ENCODE measurements around the gene LAPTM5. TPM values are rescaled to one million over a fixed set of nuclear protein-coding genes. Genes with fewer than 3 reads are reported as not detected.

Gene LAPTM5
- total RNA-seq, 4 donors from 2014 or later: 8.7 to 21.5 (median 15.6) TPM

DNA sequence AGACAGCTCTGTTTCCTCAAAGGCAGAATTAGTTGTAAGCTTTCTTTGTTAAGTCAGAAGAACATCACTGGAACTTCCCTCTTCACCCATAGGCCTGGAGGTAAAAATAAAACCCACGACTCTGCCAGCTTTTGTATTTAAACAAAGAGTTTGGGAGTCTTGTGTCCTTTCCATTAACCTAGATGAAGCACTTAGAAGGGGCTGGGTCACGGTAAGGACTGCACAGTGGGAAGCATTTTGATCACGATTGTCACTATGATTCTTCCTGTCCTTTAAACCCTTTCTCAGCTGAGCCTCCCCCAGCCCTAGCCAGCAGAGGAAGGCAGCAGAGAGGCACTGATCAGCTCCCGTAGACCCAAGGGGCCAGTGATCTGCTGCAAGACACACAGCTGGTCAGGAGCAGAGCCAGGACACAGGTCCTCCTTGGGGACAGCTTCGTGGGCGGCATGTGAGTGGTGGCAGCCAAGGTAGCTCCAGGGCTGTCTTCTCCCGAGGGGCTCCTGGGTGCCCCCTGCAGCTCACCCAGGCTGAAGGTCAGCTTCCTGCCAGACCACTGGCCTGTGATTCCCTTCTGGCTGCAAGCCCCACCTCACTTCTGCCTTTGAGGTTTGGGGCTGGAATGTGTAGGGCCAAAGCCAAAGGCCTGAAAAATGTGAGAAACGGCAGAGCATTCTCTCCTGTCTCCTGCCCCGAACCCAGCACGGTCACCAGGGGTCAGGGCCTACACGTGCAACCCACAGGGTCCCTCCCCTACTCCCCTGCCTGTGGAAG lies 4.0 kb upstream of the LAPTM5 start:
- no peak for DNase-seq (ENCODE audit: low spot score in 2 of 2)
- 56 to 57% methylated on average over 11 of the region's 11 CpGs for WGBS, 2 donors
- TF ChIP-seq, protein P1, sequence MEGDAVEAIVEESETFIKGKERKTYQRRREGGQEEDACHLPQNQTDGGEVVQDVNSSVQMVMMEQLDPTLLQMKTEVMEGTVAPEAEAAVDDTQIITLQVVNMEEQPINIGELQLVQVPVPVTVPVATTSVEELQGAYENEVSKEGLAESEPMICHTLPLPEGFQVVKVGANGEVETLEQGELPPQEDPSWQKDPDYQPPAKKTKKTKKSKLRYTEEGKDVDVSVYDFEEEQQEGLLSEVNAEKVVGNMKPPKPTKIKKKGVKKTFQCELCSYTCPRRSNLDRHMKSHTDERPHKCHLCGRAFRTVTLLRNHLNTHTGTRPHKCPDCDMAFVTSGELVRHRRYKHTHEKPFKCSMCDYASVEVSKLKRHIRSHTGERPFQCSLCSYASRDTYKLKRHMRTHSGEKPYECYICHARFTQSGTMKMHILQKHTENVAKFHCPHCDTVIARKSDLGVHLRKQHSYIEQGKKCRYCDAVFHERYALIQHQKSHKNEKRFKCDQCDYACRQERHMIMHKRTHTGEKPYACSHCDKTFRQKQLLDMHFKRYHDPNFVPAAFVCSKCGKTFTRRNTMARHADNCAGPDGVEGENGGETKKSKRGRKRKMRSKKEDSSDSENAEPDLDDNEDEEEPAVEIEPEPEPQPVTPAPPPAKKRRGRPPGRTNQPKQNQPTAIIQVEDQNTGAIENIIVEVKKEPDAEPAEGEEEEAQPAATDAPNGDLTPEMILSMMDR (IDR thresholded peaks at IDR 0.05): no peak
- TF ChIP-seq POLR2A (IDR thresholded peaks at IDR 0.05): no peak
- intact Hi-C loops (cut with DNase I; ENCODE audit: low total_unique reads): no loop called here
- H3K4me3 ChIP-seq (ENCODE audit: low read depth, poor library complexity, severe bottlenecking): no peak overlapping the region

DNA sequence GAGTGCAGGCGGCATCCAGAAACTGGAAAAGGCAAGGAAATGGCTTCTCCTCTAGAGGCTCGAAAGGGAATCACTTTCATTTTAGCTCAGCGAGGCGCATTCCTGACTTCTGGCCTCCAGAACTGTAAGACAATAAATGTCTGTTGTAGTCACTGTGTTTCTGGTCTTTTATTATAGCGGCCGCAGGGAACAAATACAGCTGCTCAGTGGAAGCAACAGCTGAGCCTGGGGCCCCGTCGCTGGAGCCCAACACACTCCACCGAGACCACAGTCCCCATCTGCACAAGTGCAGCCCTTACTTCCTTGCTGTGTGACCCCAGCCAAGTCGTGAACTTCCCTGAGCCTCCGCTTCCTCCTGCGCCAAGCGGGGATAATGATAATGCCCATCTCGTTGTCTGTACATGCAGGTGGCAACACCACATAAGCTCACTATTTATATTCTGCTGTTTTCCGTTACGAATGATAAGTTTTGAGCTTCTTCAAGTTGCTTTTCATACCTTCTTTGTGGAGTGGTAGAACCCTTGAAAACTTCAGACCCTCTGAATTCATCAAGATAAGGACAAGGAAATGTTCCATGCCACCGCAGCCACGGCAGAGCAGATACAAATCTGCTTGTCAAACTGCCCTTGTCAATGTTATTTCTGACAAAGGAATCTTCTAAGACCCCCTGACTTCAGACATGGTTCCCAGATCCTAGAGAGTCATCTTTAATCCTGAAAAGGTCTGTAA lies 3.2 kb upstream of the LAPTM5 start:
- intact Hi-C loops (cut with DNase I; ENCODE audit: low total_unique reads): no loop called here
- no peak overlapping the region for H3K4me3 ChIP-seq (ENCODE audit: low read depth, poor library complexity, severe bottlenecking)
- no peak for DNase-seq (ENCODE audit: low spot score in 2 of 2)
- 75 to 81% methylated on average over 18 of the region's 18 CpGs for WGBS, 2 donors
- no peak for TF ChIP-seq POLR2A (IDR thresholded peaks at IDR 0.05)
- TF ChIP-seq, protein P1 (IDR thresholded peaks at IDR 0.05): no peak

DNA sequence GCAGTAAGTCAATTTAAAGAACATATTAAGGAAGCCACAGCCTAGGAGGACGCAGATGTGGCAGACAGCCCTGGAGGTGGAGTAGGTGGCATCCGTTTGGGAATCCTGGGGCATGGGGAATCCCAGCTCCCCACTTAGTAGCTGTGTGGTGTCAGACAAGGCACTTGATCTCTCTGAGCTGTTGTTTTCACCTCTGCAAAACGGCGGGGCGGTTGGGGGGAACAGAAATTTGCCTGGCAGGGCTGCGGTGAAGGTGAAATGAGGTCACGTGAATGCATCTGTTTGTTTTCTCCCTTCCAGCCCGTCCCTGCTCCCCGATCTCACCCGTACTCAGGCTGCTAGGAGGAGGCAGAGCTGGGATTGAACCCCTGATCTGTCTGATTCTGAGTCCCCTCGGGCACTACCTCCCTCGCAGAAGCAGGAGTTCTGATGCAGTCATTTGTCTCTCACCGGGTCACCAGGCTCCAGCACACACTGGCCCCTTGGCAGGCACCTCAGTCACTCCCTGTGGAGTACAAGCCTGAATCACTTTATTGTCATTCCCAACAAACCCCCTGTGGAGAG lies 2.2 kb upstream of the LAPTM5 start:
- intact Hi-C loops (cut with DNase I; ENCODE audit: low total_unique reads): no loop called here
- H3K4me3 ChIP-seq (ENCODE audit: low read depth, poor library complexity, severe bottlenecking): no peak overlapping the region
- WGBS, 2 donors: 78 to 87% methylated on average over 13 of the region's 13 CpGs
- no peak for DNase-seq (ENCODE audit: low spot score in 2 of 2)
- TF ChIP-seq, protein P1 (IDR thresholded peaks at IDR 0.05): no peak
- TF ChIP-seq POLR2A (IDR thresholded peaks at IDR 0.05): no peak

DNA sequence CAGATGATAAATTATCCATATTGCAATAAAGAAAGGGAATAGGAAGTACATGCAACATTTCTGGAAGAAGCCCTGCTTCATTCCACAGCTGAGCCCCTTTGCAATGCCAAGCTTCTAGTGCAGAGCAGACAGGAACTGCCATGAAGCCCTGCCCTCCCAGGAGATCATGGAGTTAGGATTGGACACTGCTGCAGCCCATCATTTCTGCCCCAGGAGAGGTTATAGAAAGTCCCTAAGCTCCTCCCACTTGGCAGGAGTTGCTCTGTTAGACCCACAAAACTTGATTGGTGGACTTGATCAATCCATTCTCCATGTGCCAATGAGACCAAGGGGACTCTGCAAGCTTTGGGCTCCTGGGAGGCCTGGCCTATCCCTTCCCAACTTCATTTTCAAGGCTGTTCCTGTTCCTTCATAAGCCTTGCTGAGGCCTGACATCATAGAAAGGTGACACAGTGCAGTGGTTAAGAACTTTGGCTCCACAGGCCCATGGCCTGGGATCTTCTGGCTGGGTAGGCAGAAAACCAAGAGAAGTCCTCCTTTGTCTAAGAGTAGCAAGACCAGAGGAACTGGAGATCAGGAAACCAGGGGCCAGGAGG lies 1.3 kb upstream of the LAPTM5 start:
- no peak for TF ChIP-seq POLR2A (IDR thresholded peaks at IDR 0.05)
- TF ChIP-seq, protein P1 (IDR thresholded peaks at IDR 0.05): no peak
- DNase-seq (ENCODE audit: low spot score in 2 of 2): no peak
- intact Hi-C loops (cut with DNase I; ENCODE audit: low total_unique reads): no loop called here
- H3K4me3 ChIP-seq (ENCODE audit: low read depth, poor library complexity, severe bottlenecking): no peak overlapping the region

DNA sequence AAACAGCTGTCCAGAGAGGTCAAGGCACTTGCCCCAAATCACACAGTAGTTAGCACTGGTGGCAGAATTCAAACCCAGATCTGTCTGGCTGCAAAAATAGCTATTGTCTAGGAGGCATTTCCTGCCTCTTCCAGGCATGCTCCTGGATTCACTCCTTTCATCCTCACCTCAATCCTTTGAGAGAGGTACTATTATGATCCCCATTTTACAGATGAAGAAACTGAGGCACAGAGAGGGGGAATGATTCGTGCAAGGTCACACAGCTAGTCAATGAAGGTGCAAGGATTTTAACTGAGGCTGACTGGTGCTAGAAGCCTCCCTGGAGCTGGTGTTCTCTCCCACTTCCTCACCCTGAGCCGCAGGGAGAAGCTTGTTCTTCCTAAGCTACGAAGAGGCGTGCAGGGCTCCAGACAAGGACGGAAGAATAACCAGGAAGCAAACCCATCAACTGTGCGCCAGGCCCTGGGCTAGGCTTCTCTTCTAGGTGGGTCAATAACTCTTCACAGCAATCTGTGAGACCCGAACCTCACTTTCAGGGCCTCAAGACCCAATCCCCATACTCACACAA lies 631 bp upstream of the LAPTM5 start:
- TF ChIP-seq, protein P1 (IDR thresholded peaks at IDR 0.05): no peak
- no peak for TF ChIP-seq POLR2A (IDR thresholded peaks at IDR 0.05)
- intact Hi-C loops (cut with DNase I; ENCODE audit: low total_unique reads): no loop called here
- no peak for DNase-seq (ENCODE audit: low spot score in 2 of 2)
- WGBS, 2 donors: 79 to 83% methylated on average over 7 of the region's 7 CpGs
- H3K4me3 ChIP-seq (ENCODE audit: low read depth, poor library complexity, severe bottlenecking): no peak overlapping the region
